ENCODE measurements around the gene SYNCRIP. TPM values are rescaled to one million over a fixed set of nuclear protein-coding genes. Genes with fewer than 3 reads are reported as not detected.
"Not testable (repeated sequence)": the region's sequence is repeated elsewhere in the genome, so short reads cannot be mapped to it uniquely, and the experiment has no call there.

SYNCRIP gene
- total RNA-seq, 3 donors from 2014 or later, result 55.8 to 127 (median 92.7) TPM

- Histone ChIP-seq H3K4me1 (ENCODE audit: low read depth) (peaks cover 10% of the 10 kb centered on the region), H3K9me3 (peaks cover 12% of the 10 kb centered on the region), H3K36me3 (ENCODE audit: low read depth) (no peaks in the 10 kb centered on the region), H3K4me3 (no peak overlapping the region)
- DNase-seq, result no peak
- TF ChIP-seq CTCF (IDR thresholded peaks at IDR 0.05), result no peak
- intact Hi-C loops (cut with DNase I, micrococcal nuclease), result no loop called here
- peak; percentile 16 for ATAC-seq
Observed at GRCh38 chr6:85579581-85579980, 63.1 kb downstream of the SYNCRIP start.

GRCh38 chr6:85576476-85576875 is 66.2 kb downstream of the SYNCRIP start:
- DNase-seq, result no peak
- no peak for TF ChIP-seq CTCF (IDR thresholded peaks at IDR 0.05)
- Histone ChIP-seq H3K9me3 (no peaks in the 10 kb centered on the region), H3K4me3 (no peak overlapping the region), H3K36me3 (ENCODE audit: low read depth) (no peaks in the 10 kb centered on the region), H3K4me1 (ENCODE audit: low read depth) (peaks cover 10% of the 10 kb centered on the region)
- ATAC-seq, result no peak
- intact Hi-C loops (cut with DNase I, micrococcal nuclease), result no loop called here

- ATAC-seq (peak; percentile 83), DNase-seq (no peak)
- peaks cover 2% of the 10 kb centered on the region for H3K4me1 ChIP-seq (ENCODE audit: low read depth)
- intact Hi-C loops (cut with DNase I, micrococcal nuclease), result no loop called here
- H3K4me3 ChIP-seq, result no peak overlapping the region
- no peaks in the 10 kb centered on the region for H3K9me3 ChIP-seq
- H3K36me3 ChIP-seq (ENCODE audit: low read depth), result no peaks in the 10 kb centered on the region
- no peak for TF ChIP-seq CTCF (IDR thresholded peaks at IDR 0.05)
Observed at GRCh38 chr6:85574932-85575598, 67.6 kb downstream of the SYNCRIP start.

- ATAC-seq (no peak), DNase-seq (no peak)
- H3K4me3 ChIP-seq, result no peak overlapping the region
- no peaks in the 10 kb centered on the region for H3K9me3 ChIP-seq
- no peaks in the 10 kb centered on the region for H3K36me3 ChIP-seq (ENCODE audit: low read depth)
- intact Hi-C loops (cut with DNase I, micrococcal nuclease), result no loop called here
- no peaks in the 10 kb centered on the region for H3K4me1 ChIP-seq (ENCODE audit: low read depth)
- TF ChIP-seq CTCF (IDR thresholded peaks at IDR 0.05), result no peak
Observed at GRCh38 chr6:85569323-85569722, 73.4 kb downstream of the SYNCRIP start.

GRCh38 chr6:85568411-85568810 is 74.3 kb downstream of the SYNCRIP start:
- Histone ChIP-seq H3K36me3 (ENCODE audit: low read depth) (no peaks in the 10 kb centered on the region), H3K4me3 (no peak overlapping the region), H3K4me1 (ENCODE audit: low read depth) (no peaks in the 10 kb centered on the region), H3K9me3 (no peaks in the 10 kb centered on the region)
- no peak for TF ChIP-seq CTCF (IDR thresholded peaks at IDR 0.05)
- intact Hi-C loops (cut with DNase I, micrococcal nuclease), result no loop called here
- DNase-seq (no peak), ATAC-seq (no peak)

- no peak for ATAC-seq
- no peak for DNase-seq
- no peaks in the 10 kb centered on the region for H3K36me3 ChIP-seq (ENCODE audit: low read depth)
- no peaks in the 10 kb centered on the region for H3K9me3 ChIP-seq
- intact Hi-C loops (cut with DNase I, micrococcal nuclease), result no loop called here
- no peak for TF ChIP-seq CTCF (IDR thresholded peaks at IDR 0.05)
- no peak overlapping the region for H3K4me3 ChIP-seq
- no peaks in the 10 kb centered on the region for H3K4me1 ChIP-seq (ENCODE audit: low read depth)
Observed at GRCh38 chr6:85565736-85566135, 77.0 kb downstream of the SYNCRIP start.

GRCh38 chr6:85564223-85564622 is 78.5 kb downstream of the SYNCRIP start:
- DNase-seq; H3K4me1 ChIP-seq (ENCODE audit: low read depth); ATAC-seq; H3K36me3 ChIP-seq (ENCODE audit: low read depth); intact Hi-C loops (cut with DNase I, micrococcal nuclease); H3K4me3 ChIP-seq; H3K9me3 ChIP-seq: not testable (repeated sequence)
